Tracheal epithelial cell (primary cell): ENCODE measurements around the gene VTA1. TPM values are rescaled to one million over a fixed set of nuclear protein-coding genes. Genes with fewer than 3 reads are reported as not detected.

ENCODE experiments used
- total RNA-seq: library from RNA; depleted of rRNA; stranded (reverse); fragments of >200 nt; gene quantifications from 2 replicates; pipeline ENCODE4 v1.2.1, GENCODE V29; 2014

The VTA1 gene
- 44.1 and 48.4 TPM in 2 replicates for total RNA-seq

GRCh38 chr6:142146828-142147662 is at the start of gene VTA1, which contains the start of gene NMBR:
Gene VTA1 (plus strand): TSS chr6:142147263. CDS start chr6:142147288, 25 bp downstream.
Gene NMBR (minus strand): TSS chr6:142147122. CDS start chr6:142088658, 58,464 bp downstream.

GRCh38 chr6:142132625-142133024 is 14.4 kb upstream of the VTA1 start, which contains the start of gene GJE1:
Gene GJE1 (plus strand): TSS chr6:142132925. CDS start chr6:142133159, 234 bp downstream.

Other genes starting within 250 kb of the VTA1 start
- gene GJE1, start 14.3 kb upstream of the VTA1 start, total RNA-seq: not detected in 2 replicates
- gene NMBR, start 141 bp upstream of the VTA1 start, total RNA-seq: not detected in 2 replicates
- 21.7 and 40.1 TPM in 2 replicates for gene ADGRG6, start 154.7 kb downstream of the VTA1 start, total RNA-seq